NCI-H187 (cell line): ENCODE data around the gene CTXND1.

ENCODE experiments used
- DNase-seq, 2 experiments: peaks; one replicate each; lab custom pipeline; 2025; lab: John Stamatoyannopoulos, UW

Gene CTXND1

DNA sequence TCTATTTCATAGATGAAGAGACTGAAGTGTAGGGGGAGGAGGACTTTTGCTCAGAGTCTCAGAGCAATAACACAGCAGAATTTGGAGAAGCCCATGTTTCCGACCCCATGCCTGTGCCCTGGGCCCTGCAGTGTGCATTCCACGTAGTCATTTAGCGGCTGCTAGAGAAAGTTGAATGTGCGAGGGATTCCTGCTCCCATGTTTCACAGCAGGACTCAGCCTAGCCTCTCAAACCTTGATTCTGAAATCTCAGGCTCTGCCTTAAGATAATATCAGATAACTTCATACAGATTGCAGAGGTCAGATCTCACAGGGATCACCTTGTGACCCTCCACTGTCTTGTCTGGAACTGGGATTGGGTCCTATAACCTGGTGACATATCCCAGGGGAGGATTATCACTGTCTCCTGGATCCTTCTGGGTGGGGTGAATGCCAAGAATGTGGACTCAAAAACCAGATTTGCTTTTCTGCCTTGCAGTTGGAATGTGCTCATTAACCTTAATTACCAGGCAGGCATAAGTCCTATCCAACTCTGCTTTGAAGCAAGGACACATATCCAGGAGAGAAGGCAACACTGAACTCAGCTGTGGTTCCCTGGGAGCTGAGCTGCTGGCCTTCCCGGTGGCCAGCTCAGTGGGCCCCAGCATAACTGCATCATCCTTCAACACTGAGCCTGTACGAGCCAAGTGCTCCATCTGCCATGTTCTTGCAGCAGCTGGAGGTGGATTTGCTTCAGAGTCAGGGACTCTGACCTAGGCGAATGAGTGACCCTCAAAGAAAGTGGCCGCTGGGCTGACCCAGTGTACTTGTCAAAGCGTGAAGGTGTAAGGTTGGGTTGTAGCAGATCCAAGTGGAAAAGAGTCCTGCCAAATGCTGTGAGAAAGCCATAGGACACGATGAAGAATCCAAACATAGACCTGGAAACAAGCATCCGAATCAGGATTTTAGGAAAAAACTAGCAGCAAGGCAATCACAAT is 43.0 kb downstream of the CTXND1 start:
- DNase-seq = no peak

DNA sequence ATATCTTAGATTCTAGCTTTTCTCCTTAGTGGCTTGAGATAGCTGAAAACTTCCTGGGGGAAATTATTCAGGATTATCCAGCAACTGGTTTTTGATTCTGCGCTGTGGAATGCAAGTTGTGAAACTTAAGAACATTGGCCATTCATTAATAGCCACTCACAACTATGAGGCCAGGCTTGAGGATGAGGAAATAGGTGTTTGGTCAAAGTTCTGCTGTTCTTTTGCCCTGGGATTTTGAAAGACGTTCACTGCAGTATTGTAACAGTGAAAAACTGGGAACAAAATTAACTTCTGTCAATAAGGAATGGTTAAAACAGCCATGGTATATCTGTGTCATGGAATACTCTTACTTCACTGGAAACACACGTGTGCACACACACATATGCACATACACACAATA is 44.1 kb downstream of the CTXND1 start:
- DNase-seq = no peak

- DNase-seq = no peak
Measured at GRCh38 chr15:80204231-80204630, 47.8 kb downstream of the CTXND1 start.

GRCh38 chr15:80203361-80203885 is 48.6 kb downstream of the CTXND1 start:
- DNase-seq = no peak

GRCh38 chr15:80202641-80203360 is 49.2 kb downstream of the CTXND1 start:
- no peak for DNase-seq

- DNase-seq = no peak
Measured at GRCh38 chr15:80202016-80202315, 50.0 kb downstream of the CTXND1 start.

DNA sequence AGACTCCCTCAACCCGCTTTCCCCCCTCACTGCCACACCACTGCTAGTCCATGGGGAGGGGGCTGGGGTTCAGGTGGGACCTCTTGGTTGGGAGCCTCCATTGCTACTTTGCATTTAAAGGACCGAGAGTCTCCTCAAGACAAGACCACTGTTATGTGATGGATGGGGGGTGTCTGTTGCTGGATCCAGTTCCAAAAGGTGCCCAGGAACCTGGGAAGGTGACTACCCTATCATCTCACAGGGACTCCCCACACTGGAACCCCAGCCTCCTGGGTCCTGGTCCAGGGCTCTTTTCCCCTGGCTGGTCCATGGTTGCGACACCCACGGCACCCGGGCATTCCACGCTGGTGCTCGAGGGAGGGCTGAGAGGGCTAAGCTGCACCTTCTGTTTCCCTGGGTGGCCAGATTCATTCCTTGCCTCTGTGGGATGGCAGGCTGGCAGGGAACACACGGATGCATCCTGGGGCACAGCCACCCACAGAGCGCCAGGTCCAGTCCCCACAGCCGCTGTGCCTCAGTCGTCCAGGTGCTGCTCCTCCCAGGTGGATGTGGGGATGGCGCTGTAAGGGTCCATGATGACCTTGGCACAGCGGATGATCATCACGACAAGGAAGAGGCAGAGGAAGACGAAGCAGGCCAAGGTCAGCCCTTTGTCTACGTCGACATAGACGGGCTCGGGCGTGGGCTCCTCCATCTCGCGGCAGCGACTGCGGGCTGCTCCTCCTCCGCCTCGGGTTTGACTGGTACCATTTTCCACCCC is 50.6 kb downstream of the CTXND1 start:
- no peak for DNase-seq

DNA sequence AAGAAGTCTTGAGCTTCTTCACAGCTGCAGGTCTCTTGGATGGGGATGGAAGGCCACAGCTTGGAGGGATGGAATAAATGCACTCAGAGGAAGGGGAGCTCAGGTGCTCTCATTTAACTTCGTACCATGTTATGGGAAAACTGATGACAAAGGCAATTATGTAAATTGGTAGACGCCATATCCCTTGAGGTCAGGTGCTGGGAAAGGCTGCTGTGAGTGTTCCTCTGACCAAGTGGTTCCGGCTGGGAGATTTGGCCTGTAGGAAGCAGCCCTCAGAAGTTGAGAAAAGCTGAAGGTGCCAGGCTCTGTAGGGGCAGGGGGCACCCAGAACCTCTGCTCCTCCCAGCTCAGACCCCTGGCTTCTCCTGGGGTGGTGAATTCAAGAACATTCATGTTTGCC is 52.1 kb downstream of the CTXND1 start:
- DNase-seq = no peak

DNA sequence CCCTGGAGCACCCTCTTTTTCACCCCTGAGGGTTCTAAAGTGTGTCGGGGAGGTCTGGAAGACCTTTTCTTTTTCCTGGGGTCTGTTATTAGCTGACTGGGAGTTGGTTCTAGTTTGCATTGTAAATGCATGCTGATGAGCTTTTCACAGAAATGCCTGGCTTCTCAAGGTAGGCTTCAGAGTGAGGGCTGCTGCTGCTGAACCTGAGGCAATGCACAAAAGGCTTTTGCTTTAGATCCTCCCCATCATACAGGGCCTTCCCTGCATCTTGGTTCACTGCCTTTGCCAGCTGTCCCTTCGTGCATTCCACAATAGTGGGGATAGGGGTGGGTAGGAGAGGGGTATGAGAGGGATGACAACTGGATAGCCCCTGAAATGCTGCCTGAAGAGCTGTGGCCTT is 52.6 kb downstream of the CTXND1 start:
- DNase-seq = no peak

- DNase-seq = no peak
Measured at GRCh38 chr15:80194914-80195313, 57.1 kb downstream of the CTXND1 start.

- DNase-seq = no peak
Measured at GRCh38 chr15:80194186-80194585, 57.8 kb downstream of the CTXND1 start.

DNA sequence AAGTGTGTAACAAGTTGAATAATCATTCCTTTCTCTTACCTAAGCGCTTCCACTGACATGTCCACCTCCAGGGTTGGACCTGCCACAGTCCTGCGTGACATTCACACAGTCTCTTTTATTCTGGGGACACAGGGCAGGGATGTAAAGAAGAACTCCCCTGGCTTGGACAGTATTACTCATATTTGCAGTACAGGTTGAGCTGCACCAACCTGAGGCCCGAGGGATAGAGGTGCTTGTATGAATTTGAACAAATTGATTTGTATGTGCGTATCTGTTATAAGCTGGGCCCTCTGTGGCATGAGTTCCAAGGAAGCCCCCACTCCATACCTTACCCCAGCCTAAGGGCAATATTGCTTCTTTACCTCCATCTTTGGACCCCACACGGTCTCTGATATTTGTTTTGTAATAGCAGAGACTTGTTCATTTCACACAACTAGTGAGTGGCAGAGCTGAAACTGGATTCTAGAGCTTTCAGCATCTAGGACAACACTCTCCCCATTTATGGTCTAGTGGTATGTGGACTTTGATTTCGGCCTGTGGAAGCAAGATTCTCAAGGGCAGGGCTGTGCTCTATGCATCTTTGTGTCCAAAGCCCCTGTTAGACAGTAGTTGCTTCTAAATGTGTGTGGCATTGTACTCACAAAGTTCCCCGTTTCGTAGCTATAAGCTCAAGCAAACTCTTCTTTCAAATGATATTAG is 60.0 kb downstream of the CTXND1 start:
- no peak for DNase-seq

GRCh38 chr15:80191198-80191597 is 60.8 kb downstream of the CTXND1 start:
- DNase-seq = no peak

- DNase-seq = no peak
Measured at GRCh38 chr15:80188251-80188650, 63.8 kb downstream of the CTXND1 start.

DNA sequence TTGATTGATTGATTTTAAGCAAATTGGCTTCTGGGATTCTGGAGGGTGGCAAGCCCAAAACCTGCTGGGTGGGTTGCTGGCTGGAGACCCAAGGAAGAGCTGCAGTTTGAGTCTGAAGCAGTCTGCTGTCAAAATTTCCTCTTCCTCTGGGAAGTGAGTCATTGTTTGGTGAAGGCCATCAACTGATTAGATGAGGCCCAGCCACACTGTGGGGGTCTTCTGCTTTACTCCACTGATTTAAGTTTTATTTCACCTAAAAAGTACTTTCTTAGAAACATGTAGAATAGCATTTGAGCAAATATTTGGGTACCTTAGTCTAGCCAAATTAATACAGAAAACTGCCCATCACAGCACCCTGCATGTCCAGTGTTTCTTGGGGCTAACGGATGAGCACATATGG is 65.4 kb downstream of the CTXND1 start:
- DNase-seq = no peak

- DNase-seq = no peak
Measured at GRCh38 chr15:80186066-80186465, 65.9 kb downstream of the CTXND1 start.

- DNase-seq = no peak
Measured at GRCh38 chr15:80185152-80185551, 66.9 kb downstream of the CTXND1 start.

DNA sequence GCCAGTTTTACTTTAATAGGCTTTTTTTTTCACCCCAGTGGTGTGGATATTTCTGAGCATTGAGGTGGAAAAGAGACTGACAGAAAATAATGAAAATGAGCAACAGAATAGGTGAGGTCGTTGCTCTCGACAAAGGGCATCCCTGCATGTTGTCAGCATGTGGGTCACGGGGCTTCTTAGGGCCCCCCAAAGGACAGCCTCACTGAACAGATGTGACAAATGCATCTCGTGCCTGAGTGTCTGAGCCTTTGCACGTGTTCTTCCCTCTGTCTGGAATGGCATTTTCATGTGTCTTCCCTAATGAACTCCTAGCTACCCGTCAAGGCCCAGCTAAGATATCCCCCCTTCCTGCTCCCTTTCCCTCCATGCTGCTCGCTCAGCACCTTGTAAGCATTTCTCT is 67.5 kb downstream of the CTXND1 start:
- DNase-seq = no peak

DNA sequence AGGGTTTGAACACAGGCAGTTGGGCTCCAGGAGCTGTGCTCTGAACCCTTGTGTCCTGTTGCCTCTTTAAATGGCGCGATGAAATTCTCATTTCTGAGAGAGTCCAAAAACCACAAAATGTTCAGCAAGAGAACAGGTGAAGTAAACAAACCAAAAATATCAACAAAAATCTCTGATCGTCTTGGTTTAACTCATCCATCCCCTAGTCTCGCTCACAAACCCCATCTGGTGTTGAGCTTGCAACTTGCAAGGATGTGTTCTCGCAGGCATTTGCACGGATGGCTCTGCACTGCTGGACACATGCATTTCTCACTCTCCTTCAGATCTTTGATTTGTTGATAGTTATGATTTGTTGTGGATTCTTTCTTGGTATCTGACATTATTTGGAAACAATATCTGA is 68.1 kb downstream of the CTXND1 start:
- DNase-seq = no peak

GRCh38 chr15:80183306-80183705 is 68.7 kb downstream of the CTXND1 start:
- DNase-seq = no peak

GRCh38 chr15:80182611-80183261 is 69.3 kb downstream of the CTXND1 start:
- DNase-seq = no peak
